Skeletal muscle satellite cell (primary cell): ENCODE results near the gene AUTS2.

ENCODE experiments used
- H3K27me3 ChIP-seq: 2 replicates; pipeline ENCODE4 v1.7.0; 2013; ENCODE audit warnings: low read length; ENCODE audit not compliant: control insufficient read depth, insufficient read depth
- H3K36me3 ChIP-seq: 2 replicates; pipeline ENCODE4 v1.7.0; 2013; ENCODE audit warnings: mild to moderate bottlenecking, control low read depth, low read length; ENCODE audit not compliant: insufficient read depth
- H3K4me1 ChIP-seq: 2 replicates; pipeline ENCODE4 v1.7.0; 2013; ENCODE audit warnings: low read length; ENCODE audit not compliant: control insufficient read depth, insufficient read depth
- H3K4me2 ChIP-seq: 2 replicates; pipeline ENCODE4 v1.7.0; 2013; ENCODE audit warnings: mild to moderate bottlenecking, low read length
- H3K4me3 ChIP-seq: 2 replicates; pipeline ENCODE4 v1.7.0; 2013; ENCODE audit warnings: low read length
- H3K9ac ChIP-seq: 2 replicates; pipeline ENCODE4 v1.7.0; 2013; ENCODE audit warnings: mild to moderate bottlenecking, low read depth, low read length, moderate library complexity
- H3K9me3 ChIP-seq: replicated peaks from 2 replicates; pipeline ENCODE4 v1.7.0; 2013; ENCODE audit warnings: mild to moderate bottlenecking, control low read depth, low read length

AUTS2 gene

DNA sequence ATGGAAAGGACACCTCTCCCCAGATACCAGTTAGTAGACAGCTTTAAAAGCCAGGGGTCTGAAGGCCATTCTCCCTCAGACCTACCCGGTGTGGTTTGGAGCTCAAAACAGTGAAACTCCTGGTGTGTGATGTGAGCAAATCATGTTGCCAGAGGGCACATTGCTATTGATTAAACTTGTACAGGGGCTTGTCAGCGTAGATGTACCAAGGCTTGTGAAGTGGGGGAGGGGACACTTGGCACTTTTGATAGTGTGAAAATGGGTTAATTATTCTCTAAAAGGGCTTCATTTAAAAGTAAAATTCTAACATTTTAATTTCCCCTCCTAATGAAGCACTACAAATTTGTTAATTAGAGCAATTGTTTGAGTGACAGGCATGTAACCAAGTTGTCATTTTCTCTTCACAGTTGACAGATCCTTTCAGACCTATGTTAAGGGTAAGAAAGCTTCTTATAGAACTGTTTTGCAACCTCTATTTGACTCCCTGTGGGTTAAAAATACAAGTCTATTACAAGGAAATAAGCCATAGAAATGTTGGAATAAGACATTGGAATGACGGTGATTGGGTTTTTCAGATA, 1176.8 kb downstream of the AUTS2 start:
- no peak overlapping the region for H3K9ac ChIP-seq
- no peak overlapping the region for H3K4me2 ChIP-seq
- no peaks in the 10 kb centered on the region for H3K27me3 ChIP-seq
- no peaks in the 10 kb centered on the region for H3K9me3 ChIP-seq
- peaks cover 42% of the 10 kb centered on the region for H3K36me3 ChIP-seq
- no peaks in the 10 kb centered on the region for H3K4me1 ChIP-seq
- H3K4me3 ChIP-seq = no peak overlapping the region

DNA sequence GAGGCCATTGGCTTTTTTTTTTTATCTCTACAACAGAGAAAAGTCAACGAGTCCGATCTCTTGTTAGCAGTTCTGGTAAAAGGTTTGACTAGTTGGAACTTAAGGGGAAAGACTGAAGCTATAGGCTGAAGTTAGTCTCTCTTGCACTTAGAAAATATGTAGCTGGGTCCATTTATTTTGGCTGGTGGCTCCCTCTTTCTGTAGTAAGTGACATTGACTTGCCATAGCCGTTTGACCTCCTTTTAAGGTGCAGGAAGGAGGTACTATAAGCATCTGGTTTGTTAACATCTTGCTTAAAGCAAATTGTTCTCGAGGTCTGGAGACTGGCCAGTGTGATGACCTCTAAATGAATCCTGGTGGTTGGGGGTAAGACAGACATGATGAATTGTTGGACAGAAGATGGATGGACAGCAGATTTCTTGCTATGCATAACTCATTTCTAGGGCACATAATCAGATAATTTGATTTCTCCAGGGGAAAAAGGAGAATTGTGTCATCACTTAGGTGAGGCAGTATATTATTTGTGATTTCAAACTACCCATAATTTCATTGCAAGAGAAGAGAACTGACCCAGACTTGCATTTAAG, 1177.4 kb downstream of the AUTS2 start:
- Histone ChIP-seq H3K4me2 (no peak overlapping the region), H3K27me3 (no peaks in the 10 kb centered on the region), H3K4me1 (no peaks in the 10 kb centered on the region), H3K9me3 (no peaks in the 10 kb centered on the region), H3K4me3 (no peak overlapping the region), H3K36me3 (peaks cover 42% of the 10 kb centered on the region), H3K9ac (no peak overlapping the region)

DNA sequence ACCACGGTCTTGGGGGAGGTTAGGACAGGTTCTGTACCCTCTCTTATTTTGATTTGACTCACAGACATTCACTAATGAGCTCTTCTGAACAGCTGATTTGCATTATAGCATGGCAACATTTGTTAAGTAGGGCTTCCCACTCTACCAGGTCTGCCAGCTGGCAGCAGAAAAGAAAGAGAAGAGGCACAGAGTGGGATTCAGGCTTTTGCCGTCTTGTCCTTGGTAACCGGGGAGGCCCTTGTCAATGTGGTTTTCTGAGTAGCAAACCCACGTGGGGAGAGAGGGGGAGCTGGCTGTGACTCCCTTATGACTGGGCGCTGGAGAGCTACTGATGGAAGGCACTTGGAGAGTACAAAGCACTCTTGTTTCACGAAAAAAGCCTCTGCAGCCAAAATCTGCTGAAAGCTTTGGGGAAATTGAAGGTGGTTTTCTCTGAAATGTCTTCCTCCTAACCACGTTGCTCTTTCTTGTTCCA, 1178.4 kb downstream of the AUTS2 start:
- no peaks in the 10 kb centered on the region for H3K27me3 ChIP-seq
- H3K36me3 ChIP-seq = peaks cover 41% of the 10 kb centered on the region
- H3K4me1 ChIP-seq = no peaks in the 10 kb centered on the region
- H3K9ac ChIP-seq = no peak overlapping the region
- H3K4me3 ChIP-seq = no peak overlapping the region
- no peak overlapping the region for H3K4me2 ChIP-seq
- no peaks in the 10 kb centered on the region for H3K9me3 ChIP-seq

DNA sequence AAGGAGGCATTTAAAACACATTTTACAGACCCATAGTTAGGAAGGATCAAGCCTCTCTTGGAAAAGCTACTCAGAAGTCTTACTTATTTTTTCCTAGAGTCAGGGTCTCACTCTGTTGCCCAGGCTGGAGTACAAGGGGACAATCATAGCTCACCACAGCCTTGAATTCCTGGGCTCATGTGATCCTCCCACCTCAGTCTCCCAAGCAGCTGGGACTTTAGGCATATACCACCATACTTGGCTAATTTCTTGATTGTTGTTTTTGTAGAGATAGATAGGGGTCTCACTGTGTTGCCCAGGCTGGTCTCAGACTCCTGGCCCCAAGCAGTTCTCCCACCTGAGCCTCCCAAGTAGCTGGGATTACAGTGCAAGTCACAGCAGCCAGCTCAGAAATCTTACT, 1179.0 kb downstream of the AUTS2 start:
- no peak overlapping the region for H3K4me3 ChIP-seq
- no peak overlapping the region for H3K4me2 ChIP-seq
- H3K9me3 ChIP-seq = no peaks in the 10 kb centered on the region

DNA sequence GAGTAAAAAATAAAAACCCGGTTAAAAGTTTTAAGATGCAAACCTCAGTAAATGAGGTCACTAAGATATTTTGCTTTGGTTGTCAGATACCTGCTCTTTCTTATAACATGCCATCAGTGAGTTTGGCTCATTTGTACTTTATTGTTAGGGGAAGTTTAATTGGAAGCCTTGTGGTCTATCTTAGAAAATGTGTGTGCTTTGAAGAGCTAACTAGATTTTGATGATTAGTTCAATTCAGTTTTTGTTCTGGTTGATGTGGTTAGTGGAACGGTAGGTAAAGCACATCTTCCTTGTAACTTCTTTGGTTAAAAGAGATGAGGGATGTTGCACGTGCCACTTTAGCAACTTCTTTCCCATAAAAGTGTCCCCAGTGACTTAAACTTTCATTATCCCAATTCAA, 1180.3 kb downstream of the AUTS2 start:
- Histone ChIP-seq H3K9me3 (no peaks in the 10 kb centered on the region), H3K36me3 (peaks cover 46% of the 10 kb centered on the region), H3K4me2 (no peak overlapping the region), H3K27me3 (no peaks in the 10 kb centered on the region), H3K9ac (no peak overlapping the region), H3K4me1 (no peaks in the 10 kb centered on the region), H3K4me3 (no peak overlapping the region)

More for the DNA sequence above, 1179.0 kb downstream of the AUTS2 start:
- Histone ChIP-seq H3K27me3 (no peaks in the 10 kb centered on the region), H3K4me1 (no peaks in the 10 kb centered on the region), H3K9ac (no peak overlapping the region), H3K36me3 (peaks cover 43% of the 10 kb centered on the region)

DNA sequence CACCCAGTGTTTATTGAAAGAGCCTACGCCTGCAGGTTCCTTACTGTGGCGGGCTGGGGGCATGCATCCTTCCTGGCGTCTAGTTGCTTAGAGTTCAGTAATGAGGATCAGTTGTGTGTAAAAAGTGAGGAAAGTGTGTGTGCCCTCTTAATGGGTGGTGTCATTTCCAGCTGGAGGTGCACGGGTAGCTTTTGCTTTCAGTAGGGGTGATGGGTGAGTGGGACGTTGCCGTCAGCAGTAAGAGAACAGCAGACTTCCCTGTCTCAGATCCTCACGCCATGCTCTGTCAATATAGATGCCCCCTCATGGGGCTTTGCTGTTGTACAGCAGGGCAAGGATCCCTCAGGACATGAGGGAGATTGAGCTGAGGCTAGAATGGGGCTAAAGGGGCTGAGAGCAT, 1181.0 kb downstream of the AUTS2 start:
- H3K4me2 ChIP-seq = no peak overlapping the region
- H3K9me3 ChIP-seq = no peaks in the 10 kb centered on the region
- no peaks in the 10 kb centered on the region for H3K4me1 ChIP-seq
- no peak overlapping the region for H3K9ac ChIP-seq
- H3K4me3 ChIP-seq = no peak overlapping the region
- H3K36me3 ChIP-seq = peaks cover 52% of the 10 kb centered on the region
- H3K27me3 ChIP-seq = no peaks in the 10 kb centered on the region

DNA sequence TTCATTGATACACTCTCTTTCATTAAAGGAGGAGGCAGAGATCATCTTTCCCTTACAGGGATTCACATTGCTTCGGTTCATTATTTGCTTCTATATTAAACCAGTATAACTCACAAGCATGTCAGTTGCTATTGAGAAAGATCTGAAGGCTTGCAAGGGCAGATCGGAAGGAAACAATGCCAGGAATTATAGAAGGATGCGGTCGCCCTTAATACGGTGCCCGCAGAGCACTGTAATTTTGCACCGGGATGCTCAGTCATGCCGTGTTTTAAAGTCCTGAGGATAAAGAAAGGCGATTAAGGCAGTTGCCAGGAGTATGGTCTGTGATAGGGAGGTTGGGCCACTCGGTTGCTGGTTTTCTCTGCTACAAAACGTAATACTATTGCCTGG, 1183.6 kb downstream of the AUTS2 start:
- H3K36me3 ChIP-seq = peaks cover 65% of the 10 kb centered on the region

DNA sequence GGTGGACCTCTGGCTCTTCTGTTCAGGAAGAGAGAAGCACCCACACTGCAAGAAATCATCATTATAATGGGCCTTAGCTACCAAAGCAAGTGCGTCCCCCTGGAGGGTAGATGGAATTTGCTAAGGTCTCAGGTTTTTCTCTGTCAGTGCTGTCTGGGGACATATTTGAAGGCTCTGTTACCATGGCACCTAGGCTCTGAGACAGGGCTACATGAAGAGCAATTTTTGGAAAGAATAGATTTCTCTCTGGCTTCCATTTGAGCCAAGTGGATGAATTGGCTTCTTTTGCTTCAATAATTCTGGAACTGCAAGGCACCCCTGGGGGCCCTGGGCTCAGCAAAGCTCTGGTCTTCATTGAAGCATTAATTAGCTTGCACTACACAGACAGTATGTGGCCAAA, 1184.5 kb downstream of the AUTS2 start:
- Histone ChIP-seq H3K9ac (no peak overlapping the region), H3K36me3 (peaks cover 64% of the 10 kb centered on the region), H3K4me2 (no peak overlapping the region), H3K4me3 (no peak overlapping the region), H3K9me3 (no peaks in the 10 kb centered on the region), H3K27me3 (no peaks in the 10 kb centered on the region), H3K4me1 (no peaks in the 10 kb centered on the region)

More for the DNA sequence above, 1183.6 kb downstream of the AUTS2 start:
- Histone ChIP-seq H3K4me3 (no peak overlapping the region), H3K4me2 (no peak overlapping the region), H3K9me3 (no peaks in the 10 kb centered on the region), H3K9ac (no peak overlapping the region), H3K27me3 (no peaks in the 10 kb centered on the region), H3K4me1 (no peaks in the 10 kb centered on the region)

DNA sequence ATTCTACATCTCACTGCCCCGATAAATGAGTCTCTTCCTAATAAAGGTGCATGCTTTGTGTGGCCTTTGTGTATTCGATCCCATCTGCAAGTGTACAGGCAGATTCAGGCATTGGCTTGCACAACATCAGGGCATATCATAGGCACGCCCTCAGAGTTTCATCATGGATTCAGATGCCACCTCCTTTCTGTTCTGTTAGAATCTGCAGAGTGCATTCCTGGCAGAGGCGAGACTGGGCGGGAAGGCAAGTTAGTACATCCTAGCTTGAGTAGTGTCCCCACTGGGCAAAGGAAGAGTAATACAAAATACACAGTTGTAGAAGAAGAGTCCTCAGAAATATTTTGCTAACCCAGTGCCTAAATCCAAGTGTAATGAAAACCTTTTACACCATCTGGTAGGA, 1187.2 kb downstream of the AUTS2 start:
- Histone ChIP-seq H3K27me3 (no peaks in the 10 kb centered on the region), H3K4me3 (no peak overlapping the region), H3K4me2 (no peak overlapping the region), H3K36me3 (peaks cover 53% of the 10 kb centered on the region), H3K9me3 (no peaks in the 10 kb centered on the region), H3K4me1 (no peaks in the 10 kb centered on the region), H3K9ac (no peak overlapping the region)

DNA sequence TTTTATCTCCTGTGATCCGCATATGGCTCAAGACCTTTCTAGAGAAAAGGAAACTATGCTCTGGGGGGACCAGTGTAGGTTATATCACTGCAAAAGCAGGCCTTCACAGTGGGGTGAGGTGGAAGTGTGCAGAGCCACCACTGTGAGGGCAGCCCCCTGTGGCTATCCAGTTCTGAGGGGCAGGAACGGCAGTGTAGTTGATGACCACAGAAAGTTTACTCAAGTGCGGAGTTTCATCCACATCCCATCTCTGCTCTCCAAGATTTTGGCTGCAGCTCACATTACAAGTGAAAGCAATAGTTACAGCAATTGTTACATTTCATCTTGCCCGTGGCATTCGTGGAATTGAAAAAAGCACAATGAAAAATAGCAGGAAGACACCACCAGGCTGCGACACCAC, 1187.8 kb downstream of the AUTS2 start:
- no peaks in the 10 kb centered on the region for H3K27me3 ChIP-seq
- H3K36me3 ChIP-seq = peaks cover 57% of the 10 kb centered on the region
- no peaks in the 10 kb centered on the region for H3K4me1 ChIP-seq
- no peak overlapping the region for H3K4me3 ChIP-seq
- H3K9ac ChIP-seq = no peak overlapping the region
- no peak overlapping the region for H3K4me2 ChIP-seq
- no peaks in the 10 kb centered on the region for H3K9me3 ChIP-seq

DNA sequence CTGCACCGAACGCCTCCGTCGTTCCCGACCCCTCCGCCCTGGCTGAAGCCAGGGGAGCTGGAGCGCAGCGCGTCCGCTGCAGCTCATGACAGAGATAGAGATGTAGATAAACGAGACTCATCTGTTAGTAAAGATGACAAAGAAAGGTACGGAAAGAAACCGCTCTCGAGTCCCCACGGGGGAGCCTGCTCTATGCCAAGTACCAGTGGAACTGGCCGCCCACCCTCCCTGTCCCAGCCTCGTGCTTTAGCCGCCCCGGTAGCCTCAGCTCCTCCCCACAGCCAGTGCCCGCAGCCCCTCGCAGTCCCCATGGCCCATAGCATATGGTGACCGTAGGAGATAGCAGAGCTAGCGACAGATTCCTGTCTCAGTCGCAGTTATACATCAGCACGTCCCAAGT, 1189.0 kb downstream of the AUTS2 start:
- H3K27me3 ChIP-seq = no peaks in the 10 kb centered on the region
- no peaks in the 10 kb centered on the region for H3K4me1 ChIP-seq
- no peak overlapping the region for H3K4me3 ChIP-seq
- no peak overlapping the region for H3K4me2 ChIP-seq
- H3K9ac ChIP-seq = no peak overlapping the region
- H3K36me3 ChIP-seq = peaks cover 54% of the 10 kb centered on the region
- no peaks in the 10 kb centered on the region for H3K9me3 ChIP-seq

DNA sequence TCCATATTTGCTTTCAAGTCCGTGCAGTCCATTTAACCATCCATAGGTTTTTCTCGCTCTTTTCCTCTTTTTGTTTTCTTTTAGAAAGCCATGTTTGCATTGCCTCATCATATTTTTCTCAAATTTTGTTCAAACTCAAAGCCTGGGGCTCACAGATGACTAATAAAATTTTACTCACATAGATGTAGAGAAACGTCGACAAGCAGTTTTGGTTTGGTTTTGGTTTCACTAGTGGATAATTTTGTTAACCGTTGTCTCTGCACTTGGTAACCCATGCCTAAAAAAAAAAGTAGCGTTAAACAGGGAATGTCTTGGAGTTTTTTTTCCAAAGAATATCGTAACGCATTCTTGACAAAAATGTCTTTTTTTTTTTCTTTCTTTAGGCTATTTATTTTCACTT, 1189.5 kb downstream of the AUTS2 start:
- H3K4me2 ChIP-seq = no peak overlapping the region
- peaks cover 53% of the 10 kb centered on the region for H3K36me3 ChIP-seq
- no peak overlapping the region for H3K9ac ChIP-seq
- no peaks in the 10 kb centered on the region for H3K4me1 ChIP-seq
- H3K9me3 ChIP-seq = no peaks in the 10 kb centered on the region
- H3K27me3 ChIP-seq = no peaks in the 10 kb centered on the region
- no peak overlapping the region for H3K4me3 ChIP-seq
